Psoas muscle (tissue), 8 donors: ENCODE results near the gene SH2D7. TPM values are rescaled to one million over a fixed set of nuclear protein-coding genes. Genes with fewer than 3 reads are reported as not detected.

Source experiments
- ATAC-seq, 4 donors: fragments of 200-7000 bp; cut with Tn5 transposase; one replicate each; pipeline ENCODE4 v1.9.1; 2020; ENCODE audit warnings: moderate library complexity in 3 of 4, mild to moderate bottlenecking in 2 of 4
- DNase-seq, 2 donors: peaks; one replicate each; pipeline ENCODE4 v3.0.0-alpha.2; 2020
- H3K27ac ChIP-seq: fragments of 200-600 bp; one replicate; pipeline ENCODE4 v1.8.0; 2022
- H3K27me3 ChIP-seq, 3 donors: fragments of 200-600 bp in 1 of 3; one replicate each; pipeline versions ENCODE4 v1.6.1 to v1.8.0; 2013 to 2022; ENCODE audit warnings: low read length in 2 of 3, mild to moderate bottlenecking in 2 of 3, moderate library complexity in 1 of 3; ENCODE audit not compliant: insufficient read depth in 3 of 3
- H3K36me3 ChIP-seq, 2 donors: fragments of 200-600 bp in 1 of 2; one replicate each; pipeline versions ENCODE4 v1.6.1 to v1.8.0; 2013 to 2022; ENCODE audit warnings: low read depth in 1 of 2, mild to moderate bottlenecking in 1 of 2, moderate library complexity in 1 of 2; ENCODE audit not compliant: insufficient read depth in 1 of 2
- H3K4me1 ChIP-seq: fragments of 200-600 bp; one replicate; pipeline ENCODE4 v1.8.0; 2022
- H3K4me3 ChIP-seq: fragments of 200-600 bp; one replicate; pipeline ENCODE4 v1.8.0; 2022; ENCODE audit warnings: mild to moderate bottlenecking
- H3K9me3 ChIP-seq: fragments of 200-600 bp; one replicate; pipeline ENCODE4 v1.8.0; 2022
- WGBS, 3 donors: extraction: QIAGEN DNeasy Blood & Tissue Kit; methylation state at CpG; one replicate each; pipeline versions ENCODE4 v1.1.6 to v1.1.7; 2013; 5-methylcytosine and 5-hydroxymethylcytosine counted together
- intact Hi-C, 2 donors: fragments of 100-400 bp; cut with DNase I; formaldehyde crosslinking; loops; one replicate each; pipeline versions ENCODE4 v1.11.0 to v1.14.2; 2022
- polyA plus RNA-seq, 3 donors: library from polyadenylated mRNA; stranded (reverse); fragments of 200-250 nt; gene quantifications; one replicate each; pipeline ENCODE4 v1.2.3, GENCODE V29; 2013
- total RNA-seq, 4 donors: library from RNA; stranded (reverse); fragmentation: NEBNext Ultra II Directional in 2 of 4; extraction: Animal tissue kit (Norgen Biotek cat#: 25700) in 2 of 4; gene quantifications; one replicate each; pipeline versions ENCODE4 v1.2.1 to v1.2.4, GENCODE V29; 2021 to 2023
- TF ChIP-seq, protein P1 (sequence below): fragments of 200-600 bp; IDR thresholded peaks from one replicate; pipeline ENCODE4 v1.8.0; 2022; ENCODE audit warnings: antibody characterized with exemption
- donor health status: healthy with polysubstance abuse.
- donor health status: DM: no; HTN: no; CAD: no; lungs with moderate emphysema.
- donor health status: Bipolar disorder and iron deficiency.
- donor health status: healthy.
- donor health status: DM: yes; HTN: yes; CAD: no.
- donor health status: DM: no; HTN: no; CAD: no.
- donor health status: DM: no; HTN: no; CAD: no.
- donor health status: DM: yes; HTN: yes; CAD: no.

Gene SH2D7
- total and polyA plus RNA-seq, 7 donors = not detected

DNA sequence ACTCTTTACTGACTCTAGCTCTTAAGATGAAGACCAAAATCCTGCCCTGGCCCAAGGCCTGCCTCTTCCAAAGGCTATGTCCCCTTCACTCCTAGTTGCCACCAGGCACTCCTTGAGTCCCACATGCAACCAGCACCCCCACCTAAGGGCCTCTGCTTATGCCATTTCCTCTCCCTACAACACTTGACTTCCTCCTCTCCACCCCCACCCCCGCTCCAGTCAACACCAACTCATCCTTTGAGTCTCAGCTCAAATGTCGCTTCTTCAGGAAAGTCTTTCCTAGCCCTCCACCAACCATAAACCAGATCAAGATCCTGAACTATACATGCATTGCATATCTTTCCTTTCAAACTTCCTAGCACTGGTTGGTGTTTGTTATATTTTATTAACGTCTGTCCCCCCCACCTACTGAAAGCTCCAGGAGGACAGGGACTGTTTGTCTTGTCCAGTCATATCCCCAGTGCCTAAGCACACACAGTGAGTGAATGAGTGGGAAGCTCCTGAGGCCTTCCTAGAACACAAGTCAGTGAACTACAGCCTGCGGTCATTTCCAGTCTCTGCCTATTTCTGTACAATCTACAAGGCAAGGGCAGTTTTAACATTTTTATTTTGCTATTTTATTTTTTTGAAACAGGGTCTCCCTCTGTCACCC, 22.2 kb upstream of the SH2D7 start:
- no peak for DNase-seq
- Histone ChIP-seq H3K4me1 (peaks cover 78% of the 10 kb centered on the region), H3K27ac (peak overlapping the region; percentile 56), H3K36me3 (no peaks in the 10 kb centered on the region), H3K9me3 (no peaks in the 10 kb centered on the region), H3K27me3 (no peaks in the 10 kb centered on the region), H3K4me3 (no peak overlapping the region)
- no peak for ATAC-seq
- TF ChIP-seq, protein P1, sequence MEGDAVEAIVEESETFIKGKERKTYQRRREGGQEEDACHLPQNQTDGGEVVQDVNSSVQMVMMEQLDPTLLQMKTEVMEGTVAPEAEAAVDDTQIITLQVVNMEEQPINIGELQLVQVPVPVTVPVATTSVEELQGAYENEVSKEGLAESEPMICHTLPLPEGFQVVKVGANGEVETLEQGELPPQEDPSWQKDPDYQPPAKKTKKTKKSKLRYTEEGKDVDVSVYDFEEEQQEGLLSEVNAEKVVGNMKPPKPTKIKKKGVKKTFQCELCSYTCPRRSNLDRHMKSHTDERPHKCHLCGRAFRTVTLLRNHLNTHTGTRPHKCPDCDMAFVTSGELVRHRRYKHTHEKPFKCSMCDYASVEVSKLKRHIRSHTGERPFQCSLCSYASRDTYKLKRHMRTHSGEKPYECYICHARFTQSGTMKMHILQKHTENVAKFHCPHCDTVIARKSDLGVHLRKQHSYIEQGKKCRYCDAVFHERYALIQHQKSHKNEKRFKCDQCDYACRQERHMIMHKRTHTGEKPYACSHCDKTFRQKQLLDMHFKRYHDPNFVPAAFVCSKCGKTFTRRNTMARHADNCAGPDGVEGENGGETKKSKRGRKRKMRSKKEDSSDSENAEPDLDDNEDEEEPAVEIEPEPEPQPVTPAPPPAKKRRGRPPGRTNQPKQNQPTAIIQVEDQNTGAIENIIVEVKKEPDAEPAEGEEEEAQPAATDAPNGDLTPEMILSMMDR = no peak
- WGBS, 3 donors = 77 to 84% (median 80%) methylated on average over 4 of the region's 4 CpGs
- intact Hi-C loops = no loop called here

DNA sequence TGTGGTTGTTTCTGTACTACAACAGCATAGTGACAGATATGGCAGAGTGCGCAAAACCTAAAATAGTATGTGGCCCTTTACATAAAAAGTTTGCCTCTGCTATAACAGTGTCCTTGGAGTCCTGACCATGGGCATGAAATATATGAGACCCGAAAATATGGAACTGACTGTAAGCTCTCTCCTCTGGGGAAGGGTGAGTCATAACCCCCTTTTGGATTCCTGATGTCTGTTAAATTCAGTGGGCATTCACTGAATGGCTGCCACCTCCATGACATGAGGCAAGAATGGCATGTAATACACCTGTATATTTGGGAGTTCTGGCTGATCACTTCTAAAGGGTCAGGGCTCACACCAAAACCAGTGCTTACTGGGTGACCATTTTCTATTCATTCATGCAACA, 21.0 kb upstream of the SH2D7 start:
- TF ChIP-seq, protein P1 = no peak
- intact Hi-C loops = no loop called here
- H3K9me3 ChIP-seq = no peaks in the 10 kb centered on the region
- DNase-seq (no peak), ATAC-seq (peak in 1 of 4 donors; percentile 18)
- peak overlapping the region; percentile 50 for H3K27ac ChIP-seq
- WGBS, 3 donors = 54 to 82% (median 66%) methylated on average over 2 of the region's 2 CpGs
- peaks cover 74% of the 10 kb centered on the region for H3K4me1 ChIP-seq
- no peak overlapping the region for H3K4me3 ChIP-seq
- no peaks in the 10 kb centered on the region for H3K36me3 ChIP-seq
- H3K27me3 ChIP-seq = no peaks in the 10 kb centered on the region

DNA sequence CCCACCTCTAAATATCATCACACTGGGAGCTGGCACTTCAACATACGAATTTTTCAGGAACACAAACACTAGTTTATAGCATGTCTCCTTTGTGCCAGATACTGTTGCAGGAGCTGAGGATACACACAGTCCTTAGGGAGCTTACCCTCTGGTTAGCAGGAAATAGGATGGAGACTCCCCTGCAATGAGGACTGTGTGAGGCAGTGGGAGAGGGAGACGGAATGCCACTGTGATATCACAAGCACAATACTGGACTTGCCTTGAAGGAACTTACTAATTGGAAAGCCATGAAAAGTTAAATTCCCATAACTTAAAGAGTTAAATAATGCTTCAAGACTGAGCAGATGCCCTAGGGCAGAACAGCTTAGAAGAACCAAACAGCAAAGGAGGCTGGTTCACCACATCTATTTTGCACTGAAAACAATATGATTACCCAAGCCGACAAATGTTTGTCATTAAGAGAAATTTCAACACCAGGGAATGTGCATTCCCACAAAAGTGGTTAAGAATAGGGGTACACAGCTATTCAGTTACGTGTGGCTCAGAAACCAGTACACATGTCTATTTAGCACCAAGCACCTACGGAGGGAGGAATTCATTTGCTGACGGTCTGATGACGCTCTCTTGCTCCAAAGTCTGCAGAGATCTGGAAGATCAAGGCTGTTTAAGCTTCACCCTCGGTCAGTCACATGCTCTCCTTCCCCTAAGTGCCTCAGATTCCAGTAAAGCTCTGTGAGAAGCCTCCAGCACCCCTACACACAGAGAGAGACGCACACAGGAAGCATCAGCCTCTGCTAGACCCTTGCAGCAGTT, 20.1 kb upstream of the SH2D7 start:
- ATAC-seq (peak in 1 of 4 donors; percentile 6), DNase-seq (no peak)
- Histone ChIP-seq H3K27me3 (no peaks in the 10 kb centered on the region), H3K4me3 (peak overlapping the region; percentile 24), H3K4me1 (peaks cover 69% of the 10 kb centered on the region), H3K27ac (peak overlapping the region; percentile 50), H3K9me3 (no peaks in the 10 kb centered on the region), H3K36me3 (no peaks in the 10 kb centered on the region)
- 60 to 65% (median 63%) methylated on average over 9 of the region's 9 CpGs for WGBS, 3 donors
- TF ChIP-seq, protein P1 = no peak
- intact Hi-C loops = no loop called here

DNA sequence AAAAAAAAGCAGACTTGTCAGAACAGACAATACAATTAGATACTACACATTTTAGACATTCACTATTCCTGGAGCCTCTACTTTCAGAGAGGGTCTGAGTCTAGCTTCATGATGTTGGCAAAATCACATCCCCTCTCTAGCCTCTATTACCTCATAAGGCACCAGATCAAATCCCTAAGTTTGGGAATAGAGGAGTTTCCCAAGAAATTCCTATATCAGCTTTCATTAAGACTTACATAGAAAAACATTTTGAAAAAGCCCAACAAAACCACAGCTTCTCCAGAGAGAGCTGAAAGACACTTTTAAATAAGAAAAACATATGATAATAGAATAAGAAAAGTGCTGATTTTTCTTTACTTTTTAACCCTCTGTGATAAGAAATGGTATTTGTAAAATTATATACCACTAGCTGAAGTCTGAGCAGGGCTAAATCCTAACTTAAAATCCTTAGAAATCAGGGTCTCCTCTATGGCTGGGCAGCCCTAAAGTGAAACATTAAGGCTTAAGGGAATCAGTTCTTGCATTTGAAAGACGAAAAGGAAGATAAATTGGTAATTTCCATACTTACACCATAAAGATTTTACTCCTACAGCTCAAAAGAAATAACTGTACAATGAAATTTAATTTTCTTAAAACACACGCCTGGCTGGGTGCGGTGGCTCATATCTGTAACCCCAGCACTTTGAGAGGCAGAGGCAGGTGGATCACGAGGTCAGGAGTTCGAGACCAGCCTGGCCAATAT, 19.1 kb upstream of the SH2D7 start:
- intact Hi-C loops = no loop called here
- no peak for ATAC-seq
- peak overlapping the region; percentile 50 for H3K27ac ChIP-seq

More for the DNA sequence above, 19.1 kb upstream of the SH2D7 start:
- Histone ChIP-seq H3K27me3 (no peaks in the 10 kb centered on the region), H3K4me3 (peak overlapping the region; percentile 24), H3K9me3 (no peaks in the 10 kb centered on the region), H3K4me1 (peaks cover 65% of the 10 kb centered on the region), H3K36me3 (no peaks in the 10 kb centered on the region)
- DNase-seq = no peak
- TF ChIP-seq, protein P1 = no peak
- 84 to 93% (median 89%) methylated on average over 5 of the region's 5 CpGs for WGBS, 3 donors
